Measurements from ENCODE around the gene A1CF.
"Not testable (repeated sequence)": the region's sequence is repeated elsewhere in the genome, so short reads cannot be mapped to it uniquely, and the experiment has no call there.

Gene A1CF, protein sequence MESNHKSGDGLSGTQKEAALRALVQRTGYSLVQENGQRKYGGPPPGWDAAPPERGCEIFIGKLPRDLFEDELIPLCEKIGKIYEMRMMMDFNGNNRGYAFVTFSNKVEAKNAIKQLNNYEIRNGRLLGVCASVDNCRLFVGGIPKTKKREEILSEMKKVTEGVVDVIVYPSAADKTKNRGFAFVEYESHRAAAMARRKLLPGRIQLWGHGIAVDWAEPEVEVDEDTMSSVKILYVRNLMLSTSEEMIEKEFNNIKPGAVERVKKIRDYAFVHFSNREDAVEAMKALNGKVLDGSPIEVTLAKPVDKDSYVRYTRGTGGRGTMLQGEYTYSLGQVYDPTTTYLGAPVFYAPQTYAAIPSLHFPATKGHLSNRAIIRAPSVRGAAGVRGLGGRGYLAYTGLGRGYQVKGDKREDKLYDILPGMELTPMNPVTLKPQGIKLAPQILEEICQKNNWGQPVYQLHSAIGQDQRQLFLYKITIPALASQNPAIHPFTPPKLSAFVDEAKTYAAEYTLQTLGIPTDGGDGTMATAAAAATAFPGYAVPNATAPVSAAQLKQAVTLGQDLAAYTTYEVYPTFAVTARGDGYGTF

DNA sequence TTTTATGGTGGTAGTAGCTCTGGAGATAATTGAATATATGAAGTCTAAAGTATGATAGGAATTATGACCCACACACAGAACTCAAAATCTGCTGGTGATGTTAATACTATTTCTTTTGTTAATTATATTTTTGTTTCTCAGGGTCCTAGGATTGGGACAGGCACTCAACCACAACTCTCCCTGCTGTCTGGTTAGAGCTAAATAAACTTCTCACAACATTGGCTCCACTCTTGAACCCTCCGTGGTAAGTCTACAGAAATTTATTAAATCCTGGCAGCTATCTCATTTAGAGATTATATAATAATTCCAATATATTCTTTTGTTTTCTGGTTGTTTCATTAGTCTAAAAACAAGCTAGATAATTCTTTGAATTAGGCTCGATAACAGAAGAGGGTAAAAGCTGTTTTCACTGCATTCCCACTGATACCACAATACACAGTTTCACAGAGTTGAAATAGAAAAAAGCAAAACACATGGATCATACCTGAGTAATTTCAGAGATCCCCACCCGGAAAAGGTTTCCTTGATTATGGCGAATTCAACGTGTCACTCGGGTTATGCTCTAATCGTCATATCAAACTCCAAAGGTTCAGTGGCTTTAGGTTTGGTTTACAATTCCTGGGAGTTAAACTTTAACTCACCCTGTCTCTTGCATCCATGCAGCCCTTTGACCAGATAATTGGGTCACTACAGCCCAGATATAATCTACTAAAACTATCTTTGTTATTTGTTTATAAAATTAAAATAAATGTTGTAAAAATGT lies at the start of gene A1CF:
Gene A1CF (minus strand): TSS at position 531 of the 763 bp plus-strand sequence. CDS start 25,687 bp downstream, outside the sequence.
- Mint-ChIP-seq H3K27ac (no peak within 1 kb of the TSS), H3K4me1 (ENCODE audit: low read depth) (no peaks in the 10 kb centered on the region), H3K27me3 (peaks cover 10% of the 10 kb centered on the region), H3K36me3 (no peaks in the 10 kb centered on the region), H3K9me3 (ENCODE audit: low read depth) (no peaks in the 10 kb centered on the region), H3K4me3 (no peak within 1 kb of the TSS)

DNA sequence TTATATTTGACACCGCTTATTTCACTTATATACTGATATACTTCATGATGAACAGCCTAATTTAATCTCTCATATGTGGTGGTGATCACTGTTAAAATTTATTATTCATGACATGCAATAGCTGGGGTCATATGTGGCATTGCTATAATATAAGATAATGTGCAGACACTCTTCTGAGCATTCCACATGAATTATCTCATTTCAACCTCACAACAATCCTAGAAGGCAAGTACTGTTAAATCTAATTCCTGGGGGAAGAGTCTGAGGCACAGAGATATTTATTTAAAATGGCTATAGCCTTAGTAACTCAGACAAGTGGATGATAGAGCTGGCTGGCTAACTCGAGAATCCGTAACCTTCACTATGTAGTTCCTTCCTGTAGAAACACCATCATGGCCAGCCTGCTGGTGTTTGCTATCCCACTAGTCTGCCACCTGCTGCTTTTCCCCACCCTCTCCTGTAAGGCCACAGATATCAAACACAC lies 46.6 kb upstream of the A1CF start:
- Mint-ChIP-seq H3K27ac (no peak overlapping the region), H3K27me3 (peaks cover 4% of the 10 kb centered on the region), H3K9me3 (ENCODE audit: low read depth) (no peaks in the 10 kb centered on the region), H3K4me1 (ENCODE audit: low read depth) (no peaks in the 10 kb centered on the region), H3K4me3 (no peak overlapping the region), H3K36me3 (no peaks in the 10 kb centered on the region)

DNA sequence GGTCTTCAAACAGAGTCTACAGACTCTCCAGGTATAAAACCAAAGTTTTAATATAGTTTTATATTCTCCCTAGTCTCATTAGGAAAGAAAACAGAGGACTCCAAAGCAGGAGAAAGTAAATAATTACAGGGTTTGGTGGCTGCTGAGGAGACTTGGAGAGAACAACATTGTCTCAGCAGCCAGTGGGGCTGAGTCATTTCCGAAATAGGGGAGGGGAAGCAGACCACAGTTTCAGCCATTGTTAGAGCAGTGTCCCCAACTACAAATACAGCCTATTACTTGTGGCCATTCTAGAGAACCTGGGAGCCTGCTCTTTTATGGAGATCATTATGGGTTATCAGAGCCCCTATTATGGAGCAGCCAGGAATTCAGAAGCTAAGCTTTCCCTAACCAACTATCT lies 44.2 kb upstream of the A1CF start:
- Mint-ChIP-seq H3K36me3 (no peaks in the 10 kb centered on the region), H3K27ac (no peak overlapping the region), H3K9me3 (ENCODE audit: low read depth) (peaks cover 4% of the 10 kb centered on the region), H3K4me1 (ENCODE audit: low read depth) (no peaks in the 10 kb centered on the region), H3K4me3 (no peak overlapping the region), H3K27me3 (peaks cover 4% of the 10 kb centered on the region)

DNA sequence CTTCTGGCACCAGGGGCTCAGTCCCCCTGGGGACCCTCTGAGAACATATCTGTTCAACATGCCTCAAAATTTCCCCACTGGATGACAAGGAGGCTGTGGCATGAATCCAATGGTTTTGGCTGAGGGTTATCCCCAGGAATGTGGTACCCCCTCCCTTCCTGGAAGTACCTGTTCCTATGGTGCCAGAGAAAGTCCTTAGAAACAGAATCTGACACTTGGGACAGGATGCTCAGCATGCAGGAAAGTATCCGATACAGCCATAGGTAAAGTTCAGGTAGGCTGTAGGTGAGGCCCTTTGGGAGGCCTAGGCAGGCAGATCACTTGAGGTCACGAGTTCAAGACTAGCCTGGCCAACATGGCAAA lies 42.7 kb upstream of the A1CF start:
- peaks cover 10% of the 10 kb centered on the region for H3K9me3 Mint-ChIP-seq (ENCODE audit: low read depth)
- no peak overlapping the region for H3K27ac Mint-ChIP-seq
- H3K4me3 Mint-ChIP-seq = no peak overlapping the region
- H3K36me3 Mint-ChIP-seq = peaks cover 4% of the 10 kb centered on the region
- H3K4me1 Mint-ChIP-seq (ENCODE audit: low read depth) = no peaks in the 10 kb centered on the region
- H3K27me3 Mint-ChIP-seq = peaks cover 7% of the 10 kb centered on the region

DNA sequence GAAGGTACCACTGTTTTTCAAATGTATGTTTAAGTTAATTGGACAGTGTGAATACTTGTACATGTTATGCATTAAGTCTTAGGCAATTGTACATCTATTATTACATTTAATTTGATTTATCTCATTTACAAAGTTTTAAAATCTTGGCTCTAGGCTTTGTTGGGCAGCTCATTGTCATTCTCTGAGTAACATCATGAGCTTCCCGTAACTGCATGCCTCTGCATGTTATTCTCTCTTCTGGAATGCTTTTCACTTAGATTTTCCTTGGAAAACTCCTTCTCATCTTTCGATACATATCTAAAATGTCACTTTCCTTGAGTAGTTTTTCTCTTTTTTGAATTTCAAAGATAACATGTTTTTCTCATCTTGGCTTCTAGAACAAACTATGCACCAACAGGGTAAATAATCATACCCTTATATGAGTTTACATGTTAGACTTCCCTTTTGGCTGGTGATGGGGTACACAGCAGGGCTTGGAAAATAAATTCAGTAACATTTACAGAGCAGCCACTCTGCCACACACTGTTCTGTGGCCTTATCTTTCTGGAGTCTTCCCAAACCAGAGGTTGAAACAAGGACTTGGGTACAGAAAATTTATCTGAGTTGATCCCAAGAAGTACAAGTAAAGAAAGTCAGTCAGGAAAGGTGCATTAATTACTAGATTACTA lies 42.2 kb upstream of the A1CF start:
- peaks cover 10% of the 10 kb centered on the region for H3K9me3 Mint-ChIP-seq (ENCODE audit: low read depth)
- no peak overlapping the region for H3K4me3 Mint-ChIP-seq
- no peaks in the 10 kb centered on the region for H3K4me1 Mint-ChIP-seq (ENCODE audit: low read depth)
- peaks cover 4% of the 10 kb centered on the region for H3K36me3 Mint-ChIP-seq
- H3K27me3 Mint-ChIP-seq = peaks cover 7% of the 10 kb centered on the region
- H3K27ac Mint-ChIP-seq = no peak overlapping the region

DNA sequence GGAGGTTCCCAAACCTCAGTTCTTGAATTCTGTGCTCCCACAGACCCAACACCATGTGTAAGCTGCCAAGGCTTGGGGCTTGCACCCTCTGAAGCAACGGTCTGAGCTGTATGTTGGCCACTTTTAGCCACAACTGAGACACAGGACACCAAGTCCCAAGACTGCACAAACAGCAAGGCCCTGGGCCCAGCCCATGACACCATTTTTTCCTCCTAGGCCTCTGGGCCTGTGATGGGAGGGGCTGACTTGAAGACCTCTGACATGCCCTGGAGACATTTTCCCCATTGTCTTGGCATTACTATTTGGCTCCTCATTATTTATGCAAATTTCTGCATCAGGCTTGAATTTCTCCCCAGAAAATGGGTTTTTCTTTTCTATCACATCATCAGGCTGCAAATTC lies 38.0 kb upstream of the A1CF start:
- not testable (repeated sequence) for H3K4me3 Mint-ChIP-seq; H3K27me3 Mint-ChIP-seq; H3K36me3 Mint-ChIP-seq; H3K27ac Mint-ChIP-seq; H3K4me1 Mint-ChIP-seq (ENCODE audit: low read depth)
- H3K9me3 Mint-ChIP-seq (ENCODE audit: low read depth) = peaks cover 15% of the 10 kb centered on the region

DNA sequence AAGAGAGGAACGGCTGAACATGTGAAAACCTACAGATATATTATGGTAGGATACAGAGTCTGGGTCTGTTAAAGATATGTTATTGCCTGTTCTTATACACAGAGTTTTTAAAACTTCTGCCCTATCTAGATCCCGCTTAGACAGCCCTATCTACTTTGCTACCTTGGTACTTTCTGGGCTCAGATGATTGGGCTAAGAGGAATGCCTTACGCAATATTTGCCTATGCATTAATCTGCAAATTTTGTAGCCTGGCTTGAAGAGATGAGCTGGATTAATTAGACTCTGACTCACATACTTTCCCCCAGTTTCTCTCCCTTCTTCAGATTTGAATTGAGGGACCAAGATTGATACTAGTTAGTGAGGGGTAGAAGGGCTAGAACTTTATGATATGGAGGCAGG lies 33.6 kb upstream of the A1CF start:
- H3K27ac Mint-ChIP-seq = no peak overlapping the region
- peaks cover 10% of the 10 kb centered on the region for H3K27me3 Mint-ChIP-seq
- H3K9me3 Mint-ChIP-seq (ENCODE audit: low read depth) = peaks cover 8% of the 10 kb centered on the region
- H3K4me3 Mint-ChIP-seq = no peak overlapping the region
- no peaks in the 10 kb centered on the region for H3K4me1 Mint-ChIP-seq (ENCODE audit: low read depth)
- peaks cover 2% of the 10 kb centered on the region for H3K36me3 Mint-ChIP-seq

DNA sequence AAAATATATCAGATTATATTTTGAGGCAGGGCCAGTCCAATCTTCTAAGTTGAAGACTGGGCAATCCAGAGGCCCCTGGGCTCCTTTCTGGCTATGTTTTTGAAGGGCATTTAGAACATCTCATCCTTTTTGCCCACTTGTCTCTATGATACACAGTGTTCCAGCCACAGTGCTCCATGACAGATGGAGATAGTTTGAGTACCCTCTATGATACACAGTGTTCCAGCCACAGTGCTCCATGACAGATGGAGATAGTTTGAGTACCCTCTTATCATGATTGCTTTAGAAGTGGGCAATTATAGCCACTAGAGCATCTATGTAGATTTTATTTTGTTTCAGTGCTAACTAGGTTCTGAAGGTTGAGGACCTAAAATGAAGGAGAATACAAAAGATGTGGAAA lies 33.1 kb upstream of the A1CF start:
- no peaks in the 10 kb centered on the region for H3K36me3 Mint-ChIP-seq
- no peak overlapping the region for H3K27ac Mint-ChIP-seq
- no peaks in the 10 kb centered on the region for H3K4me1 Mint-ChIP-seq (ENCODE audit: low read depth)
- peaks cover 5% of the 10 kb centered on the region for H3K9me3 Mint-ChIP-seq (ENCODE audit: low read depth)
- peaks cover 9% of the 10 kb centered on the region for H3K27me3 Mint-ChIP-seq
- no peak overlapping the region for H3K4me3 Mint-ChIP-seq

DNA sequence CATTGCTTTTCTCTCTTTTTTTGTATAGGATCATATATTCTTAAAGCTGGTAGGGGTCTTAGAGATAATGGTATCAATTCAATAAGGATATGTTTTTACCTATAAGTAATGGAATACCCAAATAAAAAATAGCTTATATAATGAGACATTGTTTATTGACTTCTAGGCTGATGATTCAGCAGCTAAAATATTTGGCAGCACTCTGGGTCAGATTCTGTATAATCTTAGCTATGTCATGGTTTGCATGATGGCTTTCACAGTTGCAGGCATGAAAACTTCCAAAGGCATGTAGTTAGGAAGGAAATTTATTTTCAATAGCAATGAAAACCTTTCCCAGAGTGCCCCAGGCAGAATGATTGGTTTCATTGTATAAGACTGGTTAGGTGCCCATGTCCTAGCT lies 32.1 kb upstream of the A1CF start:
- no peak overlapping the region for H3K27ac Mint-ChIP-seq
- H3K4me3 Mint-ChIP-seq = no peak overlapping the region
- H3K36me3 Mint-ChIP-seq = no peaks in the 10 kb centered on the region
- no peaks in the 10 kb centered on the region for H3K4me1 Mint-ChIP-seq (ENCODE audit: low read depth)
- H3K27me3 Mint-ChIP-seq = peaks cover 9% of the 10 kb centered on the region
- peaks cover 5% of the 10 kb centered on the region for H3K9me3 Mint-ChIP-seq (ENCODE audit: low read depth)

DNA sequence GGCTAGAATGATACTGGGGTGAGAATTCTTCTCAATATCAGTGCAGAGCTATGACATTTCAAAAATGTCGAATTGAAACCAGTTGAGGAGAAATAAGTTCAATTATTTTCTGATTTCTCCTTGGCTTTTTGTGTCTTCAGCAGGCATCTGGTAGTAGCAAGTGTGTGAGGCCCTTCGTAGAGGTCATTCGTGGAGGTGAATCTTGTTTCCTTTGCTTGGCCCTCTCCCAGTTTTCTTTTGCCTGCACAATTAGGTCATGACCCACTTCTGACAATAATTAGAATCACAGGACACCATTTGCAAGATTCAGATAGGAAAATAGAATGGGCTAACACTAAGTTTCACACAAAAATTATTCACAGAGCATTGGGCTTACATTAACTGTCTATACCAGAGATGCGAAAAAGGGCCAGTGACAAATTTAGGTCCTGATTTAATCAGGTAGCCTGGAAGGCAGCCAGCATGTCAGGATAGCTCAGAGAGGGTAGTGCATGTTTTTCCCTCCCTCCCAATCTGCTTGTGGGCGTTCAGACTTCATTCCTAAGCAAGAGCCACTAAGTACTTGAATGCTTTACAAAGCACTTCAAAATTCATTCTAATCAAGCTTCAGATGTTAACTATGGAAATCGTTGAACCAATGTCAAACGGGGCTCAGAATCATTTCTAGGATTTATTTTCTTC lies 24.0 kb upstream of the A1CF start:
- Mint-ChIP-seq H3K36me3 (no peaks in the 10 kb centered on the region), H3K27me3 (peaks cover 1% of the 10 kb centered on the region), H3K9me3 (ENCODE audit: low read depth) (no peaks in the 10 kb centered on the region), H3K27ac (no peak overlapping the region), H3K4me1 (ENCODE audit: low read depth) (no peaks in the 10 kb centered on the region), H3K4me3 (no peak overlapping the region)

DNA sequence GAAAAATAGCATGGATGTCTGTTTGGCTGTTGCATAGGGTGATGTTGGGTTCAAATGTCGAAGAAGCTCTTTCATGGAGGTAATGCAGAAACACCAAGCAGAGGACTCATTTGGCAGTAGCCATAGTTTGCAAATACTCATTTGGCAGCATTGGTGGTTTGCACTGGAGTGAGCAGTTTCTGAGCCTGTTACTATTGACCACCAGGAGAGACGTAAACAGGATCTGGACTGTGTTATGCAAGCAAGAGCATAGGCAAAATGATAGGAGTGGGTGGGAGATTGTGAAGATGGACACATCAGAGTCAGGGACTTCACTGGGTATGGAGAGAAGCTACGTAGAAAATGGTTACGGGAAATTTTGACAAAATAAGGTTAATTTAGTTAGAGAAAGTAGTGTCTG lies 22.9 kb upstream of the A1CF start:
- no peak overlapping the region for H3K27ac Mint-ChIP-seq
- H3K4me1 Mint-ChIP-seq (ENCODE audit: low read depth) = no peaks in the 10 kb centered on the region
- peaks cover 1% of the 10 kb centered on the region for H3K27me3 Mint-ChIP-seq
- no peak overlapping the region for H3K4me3 Mint-ChIP-seq
- H3K9me3 Mint-ChIP-seq (ENCODE audit: low read depth) = no peaks in the 10 kb centered on the region
- H3K36me3 Mint-ChIP-seq = no peaks in the 10 kb centered on the region

DNA sequence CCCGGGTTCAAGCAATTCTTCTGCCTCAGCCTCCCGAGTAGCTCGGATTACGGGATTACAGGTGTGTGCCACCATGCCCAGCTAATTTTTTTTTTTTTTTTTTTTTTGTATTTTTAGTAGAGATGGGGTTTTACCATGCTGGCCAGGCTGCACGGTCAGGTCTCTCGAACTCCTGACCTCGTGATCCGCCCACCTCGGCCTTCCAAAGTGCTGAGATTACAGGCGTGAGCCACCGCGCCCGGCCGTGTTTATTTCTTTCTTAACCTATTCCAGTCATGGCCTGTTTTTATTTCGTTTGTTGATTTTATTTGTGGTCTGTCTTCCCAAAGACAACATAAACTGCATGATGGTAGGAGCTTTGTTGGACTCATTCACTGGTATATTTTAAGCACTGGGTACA lies 20.4 kb upstream of the A1CF start:
- not testable (repeated sequence) for H3K27ac Mint-ChIP-seq; H3K27me3 Mint-ChIP-seq; H3K9me3 Mint-ChIP-seq (ENCODE audit: low read depth); H3K4me3 Mint-ChIP-seq; H3K36me3 Mint-ChIP-seq; H3K4me1 Mint-ChIP-seq (ENCODE audit: low read depth)

DNA sequence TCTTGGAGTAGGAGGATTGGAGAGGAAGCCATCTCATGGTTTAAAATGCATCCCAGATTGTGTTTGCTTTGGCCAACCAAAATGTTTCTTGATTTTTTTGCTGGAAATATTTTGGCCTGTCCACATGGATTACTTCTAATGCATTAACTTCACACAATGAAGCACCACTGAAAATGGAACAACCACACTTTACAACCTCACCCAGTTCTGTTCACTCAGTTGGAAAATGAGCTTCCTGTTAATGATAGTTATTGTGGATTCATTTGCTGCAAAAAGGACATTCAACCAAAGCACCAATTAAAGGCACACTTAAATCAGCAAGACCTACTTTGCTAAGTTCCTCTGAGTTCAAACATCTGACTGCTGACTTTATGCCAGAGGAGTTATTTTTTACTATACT lies 11.3 kb upstream of the A1CF start:
- Mint-ChIP-seq H3K36me3 (no peaks in the 10 kb centered on the region), H3K27me3 (peaks cover 14% of the 10 kb centered on the region), H3K9me3 (ENCODE audit: low read depth) (no peaks in the 10 kb centered on the region), H3K4me1 (ENCODE audit: low read depth) (no peaks in the 10 kb centered on the region), H3K27ac (no peak overlapping the region), H3K4me3 (no peak overlapping the region)

DNA sequence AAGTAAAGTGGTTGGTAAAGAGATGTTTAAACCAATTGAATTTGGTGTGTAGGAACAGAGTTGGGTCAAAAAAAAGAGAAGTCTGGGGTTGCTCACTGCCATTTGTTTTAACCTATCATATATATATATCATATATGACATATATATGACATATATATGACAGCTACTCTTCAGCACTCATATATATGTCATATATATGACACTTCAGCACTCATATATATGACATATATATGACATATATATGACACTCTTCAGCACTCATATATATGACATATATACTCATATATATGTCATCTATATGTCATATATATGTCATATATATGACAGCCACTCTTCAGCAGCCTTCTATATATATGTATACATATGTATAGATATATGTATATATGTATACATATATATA lies 8.9 kb upstream of the A1CF start:
- Mint-ChIP-seq H3K9me3 (ENCODE audit: low read depth) (no peaks in the 10 kb centered on the region), H3K4me3 (no peak overlapping the region), H3K27ac (no peak overlapping the region), H3K4me1 (ENCODE audit: low read depth) (no peaks in the 10 kb centered on the region), H3K27me3 (peaks cover 11% of the 10 kb centered on the region), H3K36me3 (no peaks in the 10 kb centered on the region)
